ENCODE data around the gene NAA20.

Gene NAA20

DNA sequence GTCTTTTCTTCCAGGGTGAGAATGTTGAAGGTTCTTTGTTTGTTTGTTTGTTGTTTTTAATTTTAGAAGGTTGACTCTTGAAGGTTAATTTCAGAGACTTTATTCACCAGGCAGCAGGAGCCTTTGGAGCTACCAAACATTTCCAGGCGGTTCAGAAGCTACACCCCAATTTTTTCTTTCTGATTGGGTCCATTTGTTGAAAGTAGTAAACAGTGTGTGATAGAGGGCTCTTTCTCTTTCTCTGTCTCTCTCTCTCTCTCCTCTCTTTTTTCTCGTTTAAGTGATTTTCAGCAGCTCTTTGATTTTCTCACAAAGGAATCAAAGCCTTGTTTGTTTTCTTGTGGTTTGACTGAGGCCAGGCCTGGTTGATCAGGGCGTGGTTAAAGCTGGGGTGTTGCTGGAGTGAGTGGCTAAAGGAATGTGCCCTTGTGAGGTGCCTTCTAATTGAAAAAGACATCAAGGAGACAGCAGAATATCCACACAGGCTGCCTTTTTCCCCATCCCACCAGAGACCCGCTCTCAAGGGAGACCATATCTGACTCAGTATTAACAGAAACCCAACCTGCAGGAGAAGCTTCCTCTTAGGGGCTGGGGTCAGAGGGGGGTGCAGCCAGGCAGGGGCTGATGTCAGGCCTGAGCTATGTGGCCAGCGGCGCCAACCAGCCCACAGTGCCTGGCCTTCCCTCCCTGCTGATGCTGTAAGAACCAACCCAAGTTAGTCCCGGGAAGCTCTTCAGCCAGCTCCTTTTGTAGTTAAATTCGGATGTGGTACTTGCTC, 40.4 kb upstream of the NAA20 start:
- H3K9ac ChIP-seq = no peak overlapping the region
- no peak overlapping the region for H2AFZ ChIP-seq
- no peak overlapping the region for H3K4me3 ChIP-seq (ENCODE audit: low read depth, low read length)
- H3K4me2 ChIP-seq (ENCODE audit: low read length) = no peak overlapping the region
- H3K4me1 ChIP-seq = peaks cover 17% of the 10 kb centered on the region
- no peak overlapping the region for H3K27ac ChIP-seq
- H3K9me3 ChIP-seq (ENCODE audit: control insufficient read depth, low read length) = no peaks in the 10 kb centered on the region
- TF ChIP-seq, protein P1, sequence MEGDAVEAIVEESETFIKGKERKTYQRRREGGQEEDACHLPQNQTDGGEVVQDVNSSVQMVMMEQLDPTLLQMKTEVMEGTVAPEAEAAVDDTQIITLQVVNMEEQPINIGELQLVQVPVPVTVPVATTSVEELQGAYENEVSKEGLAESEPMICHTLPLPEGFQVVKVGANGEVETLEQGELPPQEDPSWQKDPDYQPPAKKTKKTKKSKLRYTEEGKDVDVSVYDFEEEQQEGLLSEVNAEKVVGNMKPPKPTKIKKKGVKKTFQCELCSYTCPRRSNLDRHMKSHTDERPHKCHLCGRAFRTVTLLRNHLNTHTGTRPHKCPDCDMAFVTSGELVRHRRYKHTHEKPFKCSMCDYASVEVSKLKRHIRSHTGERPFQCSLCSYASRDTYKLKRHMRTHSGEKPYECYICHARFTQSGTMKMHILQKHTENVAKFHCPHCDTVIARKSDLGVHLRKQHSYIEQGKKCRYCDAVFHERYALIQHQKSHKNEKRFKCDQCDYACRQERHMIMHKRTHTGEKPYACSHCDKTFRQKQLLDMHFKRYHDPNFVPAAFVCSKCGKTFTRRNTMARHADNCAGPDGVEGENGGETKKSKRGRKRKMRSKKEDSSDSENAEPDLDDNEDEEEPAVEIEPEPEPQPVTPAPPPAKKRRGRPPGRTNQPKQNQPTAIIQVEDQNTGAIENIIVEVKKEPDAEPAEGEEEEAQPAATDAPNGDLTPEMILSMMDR (IDR thresholded peaks at IDR 0.05) = no peak
- peaks cover 11% of the 10 kb centered on the region for H3K79me2 ChIP-seq
- no peaks in the 10 kb centered on the region for H3K36me3 ChIP-seq (ENCODE audit: control insufficient read depth, insufficient read depth, low read length)
- no peaks in the 10 kb centered on the region for H3K27me3 ChIP-seq (ENCODE audit: control insufficient read depth, insufficient read depth, low read length)

DNA sequence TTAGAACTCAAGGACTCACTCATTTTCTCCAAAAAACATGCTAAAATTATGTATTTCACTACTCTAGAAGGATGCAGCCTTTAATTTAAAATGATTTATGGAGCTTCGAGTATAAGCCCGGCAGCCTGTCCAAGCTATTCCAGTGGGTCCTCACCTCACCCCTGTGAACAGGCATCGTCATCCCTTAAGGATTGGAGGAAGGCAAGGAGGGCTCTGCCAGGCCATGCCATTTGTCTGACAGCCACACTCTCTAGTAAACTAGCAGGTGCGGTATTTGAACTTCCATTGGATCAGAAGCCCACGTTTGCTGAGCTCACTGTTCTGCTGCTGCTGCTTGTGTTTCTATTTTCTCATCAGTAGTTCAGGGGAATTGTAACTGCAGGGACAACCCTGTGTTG, 39.8 kb upstream of the NAA20 start:
- Histone ChIP-seq H3K27ac (no peak overlapping the region), H3K27me3 (ENCODE audit: control insufficient read depth, insufficient read depth, low read length) (no peaks in the 10 kb centered on the region), H3K36me3 (ENCODE audit: control insufficient read depth, insufficient read depth, low read length) (no peaks in the 10 kb centered on the region), H3K4me3 (ENCODE audit: low read depth, low read length) (no peak overlapping the region), H3K79me2 (peaks cover 13% of the 10 kb centered on the region), H2AFZ (no peak overlapping the region), H3K4me2 (ENCODE audit: low read length) (no peak overlapping the region), H3K9ac (no peak overlapping the region), H3K4me1 (peaks cover 17% of the 10 kb centered on the region), H3K9me3 (ENCODE audit: control insufficient read depth, low read length) (no peaks in the 10 kb centered on the region)
- TF ChIP-seq, protein P1 (IDR thresholded peaks at IDR 0.05) = no peak

DNA sequence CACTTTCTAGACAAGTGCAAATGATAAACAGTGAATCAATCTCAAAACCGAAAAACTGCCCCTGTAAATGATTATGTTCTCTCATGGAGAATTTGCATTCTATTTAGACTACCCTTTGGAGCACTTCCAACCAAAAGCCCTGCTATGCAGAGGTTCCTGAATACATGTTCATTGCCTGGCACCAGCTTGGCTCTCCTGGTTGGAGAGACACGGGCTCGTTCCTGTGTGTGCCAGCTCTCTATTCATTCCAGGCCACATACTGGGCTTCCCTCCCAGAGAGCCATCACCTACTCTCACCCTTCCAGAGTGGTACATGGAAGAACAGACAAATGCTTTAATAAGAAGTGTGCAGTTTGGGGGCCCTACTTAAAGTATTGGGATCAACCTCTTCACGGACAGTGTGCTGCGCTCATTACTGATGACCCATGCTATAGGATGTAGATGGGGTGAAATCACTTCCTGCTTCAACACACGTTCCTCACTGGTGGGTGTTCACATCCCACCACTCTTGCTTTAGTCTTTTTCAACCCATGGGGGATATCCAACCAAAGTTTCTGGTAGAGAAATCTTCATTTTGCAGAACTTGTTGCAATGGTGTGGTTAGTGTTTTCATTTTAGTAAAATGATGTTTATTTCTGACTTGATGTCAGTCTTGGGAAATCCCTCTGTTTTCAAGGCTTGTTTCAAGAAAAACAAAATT, 38.5 kb upstream of the NAA20 start:
- Histone ChIP-seq H3K27me3 (ENCODE audit: control insufficient read depth, insufficient read depth, low read length) (no peaks in the 10 kb centered on the region), H3K4me1 (peaks cover 17% of the 10 kb centered on the region), H3K36me3 (ENCODE audit: control insufficient read depth, insufficient read depth, low read length) (no peaks in the 10 kb centered on the region), H3K9me3 (ENCODE audit: control insufficient read depth, low read length) (no peaks in the 10 kb centered on the region), H3K4me2 (ENCODE audit: low read length) (no peak overlapping the region), H3K4me3 (ENCODE audit: low read depth, low read length) (no peak overlapping the region), H2AFZ (no peak overlapping the region), H3K9ac (no peak overlapping the region), H3K79me2 (peaks cover 17% of the 10 kb centered on the region), H3K27ac (no peak overlapping the region)
- TF ChIP-seq, protein P1 (IDR thresholded peaks at IDR 0.05) = no peak

DNA sequence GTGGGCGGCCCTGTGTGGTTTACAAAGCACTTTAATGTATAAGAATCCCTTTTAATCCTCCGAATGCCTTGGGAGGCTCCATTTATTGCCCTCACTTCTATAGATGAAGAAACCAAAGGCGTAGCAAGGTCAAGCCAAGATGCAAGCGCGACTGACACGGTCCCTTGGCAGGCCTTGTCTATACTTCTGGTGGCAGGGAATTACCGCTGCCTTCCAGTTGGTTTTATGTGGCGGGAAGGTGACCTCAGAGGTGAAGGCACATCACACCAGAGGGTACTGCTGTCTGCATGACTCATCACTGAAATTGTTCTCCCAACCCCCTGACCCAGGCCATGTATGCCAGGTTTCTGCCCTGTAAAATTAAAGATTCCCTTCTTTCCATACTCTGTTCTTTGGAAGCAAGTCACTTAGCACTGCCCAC, 36.1 kb upstream of the NAA20 start:
- Histone ChIP-seq H3K9me3 (ENCODE audit: control insufficient read depth, low read length) (no peaks in the 10 kb centered on the region), H2AFZ (no peak overlapping the region), H3K9ac (no peak overlapping the region), H3K4me2 (ENCODE audit: low read length) (no peak overlapping the region), H3K36me3 (ENCODE audit: control insufficient read depth, insufficient read depth, low read length) (no peaks in the 10 kb centered on the region), H3K27me3 (ENCODE audit: control insufficient read depth, insufficient read depth, low read length) (no peaks in the 10 kb centered on the region), H3K79me2 (peaks cover 20% of the 10 kb centered on the region), H3K4me3 (ENCODE audit: low read depth, low read length) (no peak overlapping the region), H3K4me1 (no peaks in the 10 kb centered on the region), H3K27ac (no peak overlapping the region)
- TF ChIP-seq, protein P1 (IDR thresholded peaks at IDR 0.05) = no peak
